Left lung (tissue), 10 donors: Measurements from ENCODE around the gene POU2F1. TPM values are rescaled to one million over a fixed set of nuclear protein-coding genes. Genes with fewer than 3 reads are reported as not detected.

ENCODE experiments used
- ATAC-seq: fragments of 200-7000 bp; cut with Tn5 transposase; one replicate; pipeline ENCODE4 v1.9.1; 2020; ENCODE audit warnings: moderate library complexity
- DNase-seq, 4 donors: peaks; one replicate each; pipeline ENCODE4 v3.0.0-alpha.2; 2013 to 2020
- H3K27ac ChIP-seq, 2 donors: fragments of 200-600 bp; sonication (generic) in 1 of 2; one replicate each; pipeline versions ENCODE4 v1.5.0 to v1.8.0; 2020 to 2021
- H3K27me3 ChIP-seq, 2 donors: fragments of 200-600 bp; sonication (generic) in 1 of 2; one replicate each; pipeline versions ENCODE4 v1.5.0 to v1.8.0; 2020 to 2021
- H3K36me3 ChIP-seq, 2 donors: fragments of 200-600 bp; sonication (generic) in 1 of 2; one replicate each; pipeline versions ENCODE4 v1.5.0 to v1.8.0; 2020 to 2021
- H3K4me1 ChIP-seq, 2 donors: fragments of 200-600 bp; one replicate each; pipeline ENCODE4 v1.8.0; 2021
- H3K4me3 ChIP-seq, 2 donors: fragments of 200-600 bp; sonication (generic) in 1 of 2; one replicate each; pipeline versions ENCODE4 v1.5.0 to v1.8.0; 2020 to 2021; ENCODE audit warnings: mild to moderate bottlenecking in 1 of 2
- H3K9me3 ChIP-seq, 2 donors: fragments of 200-600 bp; sonication (generic) in 1 of 2; one replicate each; pipeline versions ENCODE4 v1.5.0 to v1.8.0; 2020 to 2021
- CTCF ChIP-seq, 2 donors: fragments of 200-600 bp; sonication (generic) in 1 of 2; IDR thresholded peaks; one replicate each; pipeline versions ENCODE4 v1.5.0 to v1.8.0; 2021; ENCODE audit warnings: antibody characterized with exemption in 2 of 2
- intact Hi-C, 2 donors: fragments of 100-400 bp; cut with DNase I; formaldehyde crosslinking; loops; one replicate each; pipeline versions ENCODE4 v1.11.2 to v1.14.2; 2022
- polyA plus RNA-seq, 6 donors: library from polyadenylated mRNA; unstranded; fragments of 120-200 nt; gene quantifications; one replicate each; pipeline ENCODE4 v1.2.1, GENCODE V29; 2013; ENCODE audit not compliant: insufficient read length in 6 of 6
- total RNA-seq, 2 donors: library from RNA; stranded (reverse); fragmentation: NEBNext Ultra II Directional; extraction: Animal tissue kit (Norgen Biotek cat#: 25700); gene quantifications; one replicate each; pipeline ENCODE4 v1.2.1, GENCODE V29; 2021
- donor health status: DM: no; HTN: yes; CAD: no.
- donor health status: DM: no; HTN: no; CAD: no.

POU2F1 gene
- total and polyA plus RNA-seq, 8 donors, result 12.3 to 16.3 (median 15.2) TPM

- H3K9me3 ChIP-seq, result no peaks in the 10 kb centered on the region
- H3K36me3 ChIP-seq, result no peaks in the 10 kb centered on the region
- DNase-seq (no peak), ATAC-seq (no peak)
- TF ChIP-seq CTCF (IDR thresholded peaks at IDR 0.05), result no peak
- H3K4me1 ChIP-seq, result no peaks in the 10 kb centered on the region
- no peak overlapping the region for H3K4me3 ChIP-seq
- intact Hi-C loops, result no loop called here
- H3K27me3 ChIP-seq, result no peaks in the 10 kb centered on the region
- H3K27ac ChIP-seq, result no peak overlapping the region
These were observed 28.3 kb downstream of the POU2F1 start for GRCh38 chr1:167248707-167249642.

GRCh38 chr1:167249702-167250101 is 29.0 kb downstream of the POU2F1 start:
- no peaks in the 10 kb centered on the region for H3K27me3 ChIP-seq
- H3K4me1 ChIP-seq, result no peaks in the 10 kb centered on the region
- no peak for TF ChIP-seq CTCF (IDR thresholded peaks at IDR 0.05)
- no peak overlapping the region for H3K4me3 ChIP-seq
- ATAC-seq (no peak), DNase-seq (no peak)
- H3K36me3 ChIP-seq, result no peaks in the 10 kb centered on the region
- intact Hi-C loops, result no loop called here
- no peak overlapping the region for H3K27ac ChIP-seq
- no peaks in the 10 kb centered on the region for H3K9me3 ChIP-seq

- no peaks in the 10 kb centered on the region for H3K9me3 ChIP-seq
- DNase-seq (no peak), ATAC-seq (no peak)
- no peak overlapping the region for H3K4me3 ChIP-seq
- no peaks in the 10 kb centered on the region for H3K27me3 ChIP-seq
- H3K27ac ChIP-seq, result no peak overlapping the region
- H3K4me1 ChIP-seq, result no peaks in the 10 kb centered on the region
- TF ChIP-seq CTCF (IDR thresholded peaks at IDR 0.05), result no peak
- H3K36me3 ChIP-seq, result no peaks in the 10 kb centered on the region
- intact Hi-C loops, result no loop called here
These were observed 29.8 kb downstream of the POU2F1 start for GRCh38 chr1:167250482-167250881.

DNA sequence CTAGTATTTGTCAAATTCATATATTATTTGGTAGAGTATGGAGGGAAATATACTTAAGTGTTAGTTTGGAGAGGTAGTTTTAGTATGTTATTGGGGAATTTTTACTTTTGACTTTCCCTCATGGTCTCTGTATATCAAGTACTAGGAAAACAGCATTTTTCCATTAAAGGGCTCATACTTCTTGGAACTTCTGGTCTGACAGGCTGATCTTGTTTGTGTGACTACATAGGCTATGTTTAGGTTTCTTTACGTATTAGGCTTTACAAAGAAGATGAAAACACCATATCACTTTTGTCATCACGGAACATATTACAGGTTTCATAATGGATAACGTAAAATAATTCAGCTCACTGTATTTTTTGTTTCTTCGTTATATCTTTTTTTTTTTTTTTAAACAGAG is 30.8 kb downstream of the POU2F1 start:
- no peaks in the 10 kb centered on the region for H3K36me3 ChIP-seq
- H3K27ac ChIP-seq, result no peak overlapping the region
- H3K4me3 ChIP-seq, result no peak overlapping the region
- DNase-seq (peak in 1 of 4 donors; percentile 35), ATAC-seq (no peak)
- intact Hi-C loops, result no loop called here
- no peaks in the 10 kb centered on the region for H3K27me3 ChIP-seq
- no peaks in the 10 kb centered on the region for H3K9me3 ChIP-seq
- H3K4me1 ChIP-seq, result no peaks in the 10 kb centered on the region
- TF ChIP-seq CTCF (IDR thresholded peaks at IDR 0.05), result no peak

DNA sequence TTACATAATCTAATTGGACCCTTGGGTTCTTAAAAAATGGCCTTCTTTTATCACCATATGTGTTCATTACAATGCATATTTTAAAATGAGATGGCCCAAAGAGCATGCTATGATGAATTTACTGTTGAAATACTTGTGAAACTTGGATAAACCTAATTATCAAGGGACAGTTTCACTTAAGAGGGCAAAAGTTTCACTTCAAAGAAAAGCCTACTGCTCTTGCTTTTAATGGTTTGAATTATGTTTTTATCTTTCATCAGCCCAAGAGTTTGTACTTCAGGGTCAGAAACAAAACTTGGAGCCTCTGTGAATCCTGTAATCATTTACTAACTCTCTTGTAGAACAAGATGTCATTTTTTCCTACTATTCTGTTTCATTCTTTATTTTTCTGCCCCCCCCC is 32.3 kb downstream of the POU2F1 start:
- no peak overlapping the region for H3K27ac ChIP-seq

More for the DNA sequence above, 32.3 kb downstream of the POU2F1 start:
- no peak overlapping the region for H3K4me3 ChIP-seq
- no peaks in the 10 kb centered on the region for H3K9me3 ChIP-seq
- DNase-seq, result no peak
- H3K4me1 ChIP-seq, result no peaks in the 10 kb centered on the region
- ATAC-seq, result no peak
- intact Hi-C loops, result no loop called here
- H3K36me3 ChIP-seq, result no peaks in the 10 kb centered on the region
- no peak for TF ChIP-seq CTCF (IDR thresholded peaks at IDR 0.05)
- no peaks in the 10 kb centered on the region for H3K27me3 ChIP-seq
